GM19023 (cell line): ENCODE data around the gene UBE3C.

Experiments
- ATAC-seq: cut with Tn5 transposase; IDR thresholded peaks from one replicate; pipeline ENCODE4 v1.9.1; 2021; ENCODE audit warnings: mild to moderate bottlenecking, moderate library complexity; ENCODE audit not compliant: unreplicated experiment

The UBE3C gene

DNA sequence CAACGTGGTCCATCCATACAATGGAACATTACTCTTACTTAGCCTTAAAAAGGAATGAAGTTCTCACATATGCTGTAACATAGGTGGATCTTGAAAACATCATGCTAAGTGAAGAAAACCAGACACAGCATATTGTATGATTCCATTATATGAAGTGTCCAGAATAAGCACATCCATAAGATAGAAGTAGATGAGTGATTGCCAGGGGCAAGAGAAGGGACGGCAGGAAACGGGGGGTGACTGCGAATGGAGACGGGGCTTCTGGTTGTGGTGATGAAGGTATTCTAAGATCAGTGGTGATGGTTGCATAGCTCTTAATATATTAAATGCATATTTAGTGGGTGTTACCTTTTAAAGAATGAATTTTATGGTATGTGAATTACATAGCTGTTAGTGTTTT lies 29.8 kb downstream of the UBE3C start:
- ATAC-seq = no peak

- no peak for ATAC-seq
Measured at GRCh38 chr7:157176771-157177170, 38.0 kb downstream of the UBE3C start.

- ATAC-seq = no peak
Measured at GRCh38 chr7:157177333-157177982, 38.7 kb downstream of the UBE3C start.

GRCh38 chr7:157177983-157178381 lies 39.3 kb downstream of the UBE3C start:
- no peak for ATAC-seq

DNA sequence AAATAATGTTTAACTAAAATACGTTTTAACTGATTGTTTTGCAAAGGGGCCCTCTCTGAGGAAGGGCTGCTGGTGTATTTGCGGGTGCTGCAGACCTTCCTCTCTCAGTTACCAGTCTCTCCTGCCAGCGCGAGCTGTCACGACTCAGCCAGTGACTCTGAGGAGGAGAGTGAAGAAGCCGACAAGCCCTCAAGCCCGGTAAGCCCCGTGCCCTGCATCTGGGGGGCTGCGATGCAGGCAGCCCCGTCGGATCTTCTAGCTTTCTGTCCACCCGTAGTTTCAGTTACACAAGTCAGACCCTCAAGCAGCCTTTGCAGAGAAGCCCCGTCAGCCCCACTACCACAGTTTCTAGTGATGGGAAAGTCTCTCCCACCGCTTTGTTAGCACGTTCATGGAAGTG lies 45.1 kb downstream of the UBE3C start:
- no peak for ATAC-seq

DNA sequence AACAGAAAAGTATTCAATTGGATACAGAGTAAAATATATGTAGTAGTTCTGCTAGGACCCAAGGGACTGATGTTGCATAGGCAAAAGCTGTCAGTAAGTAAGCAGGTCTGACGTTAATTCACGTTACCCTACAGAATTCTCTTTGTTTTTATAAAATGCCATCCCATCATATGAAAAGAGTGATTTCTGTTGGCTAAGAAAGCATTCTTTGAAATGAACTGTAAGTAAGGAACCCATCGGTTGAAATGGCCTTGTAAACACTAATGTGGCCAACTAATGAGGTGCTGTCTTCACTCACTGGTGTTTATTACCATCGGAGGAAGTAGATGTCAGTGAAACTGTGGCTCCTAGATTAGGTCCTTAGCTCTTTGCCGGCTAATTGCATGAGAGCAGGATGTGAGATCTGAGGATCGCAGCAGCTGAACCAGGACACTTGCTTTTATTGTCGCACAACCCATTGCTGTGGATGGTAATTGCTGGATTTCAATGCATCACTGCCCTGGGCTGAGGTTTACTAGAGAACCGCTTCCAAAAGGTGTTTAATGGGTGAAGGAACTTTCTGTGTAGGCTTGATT lies 49.5 kb downstream of the UBE3C start:
- ATAC-seq = no peak

- no peak for ATAC-seq
Measured at GRCh38 chr7:157189405-157189804, 50.7 kb downstream of the UBE3C start.

DNA sequence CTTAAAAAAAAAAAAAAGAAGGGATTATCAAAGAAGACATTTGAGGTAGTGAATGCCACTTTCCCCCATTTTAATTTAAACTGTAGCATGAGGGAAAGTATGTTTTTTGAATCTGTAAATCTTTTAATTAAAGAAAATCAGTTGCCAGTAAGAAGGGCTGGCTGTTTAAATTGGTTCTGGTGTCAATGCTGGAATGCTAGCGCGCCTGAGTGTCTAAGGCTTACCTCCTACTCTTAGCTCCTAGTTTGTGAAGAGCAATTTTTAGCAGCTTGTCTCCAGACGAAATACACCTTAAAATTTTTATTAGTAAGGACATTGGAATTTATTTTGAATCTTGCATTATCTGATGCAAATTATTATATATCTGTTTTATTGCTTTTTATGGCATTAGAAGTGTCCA lies 54.1 kb downstream of the UBE3C start:
- ATAC-seq = no peak

- ATAC-seq = no peak
Measured at GRCh38 chr7:157193274-157193673, 54.5 kb downstream of the UBE3C start.

DNA sequence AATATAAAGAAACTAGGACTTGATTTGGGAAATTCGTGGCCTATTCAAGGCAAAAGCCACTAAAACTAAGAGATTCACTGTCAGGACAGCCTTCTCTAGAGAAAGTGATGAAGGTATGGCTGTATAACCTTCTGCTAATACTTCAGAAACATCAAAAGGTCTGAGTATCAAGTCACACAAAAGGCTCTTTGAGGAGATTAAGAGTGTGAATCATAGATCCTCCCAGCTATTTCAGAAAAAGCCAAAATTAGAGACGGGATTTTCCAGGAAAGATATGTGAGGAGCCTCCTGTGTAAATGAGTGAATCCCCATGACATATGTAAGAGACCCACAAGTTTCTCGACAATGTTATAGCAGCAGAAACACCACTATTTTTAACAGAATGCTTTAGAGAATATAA lies 56.2 kb downstream of the UBE3C start:
- no peak for ATAC-seq

- ATAC-seq = no peak
Measured at GRCh38 chr7:157195868-157196267, 57.1 kb downstream of the UBE3C start.

DNA sequence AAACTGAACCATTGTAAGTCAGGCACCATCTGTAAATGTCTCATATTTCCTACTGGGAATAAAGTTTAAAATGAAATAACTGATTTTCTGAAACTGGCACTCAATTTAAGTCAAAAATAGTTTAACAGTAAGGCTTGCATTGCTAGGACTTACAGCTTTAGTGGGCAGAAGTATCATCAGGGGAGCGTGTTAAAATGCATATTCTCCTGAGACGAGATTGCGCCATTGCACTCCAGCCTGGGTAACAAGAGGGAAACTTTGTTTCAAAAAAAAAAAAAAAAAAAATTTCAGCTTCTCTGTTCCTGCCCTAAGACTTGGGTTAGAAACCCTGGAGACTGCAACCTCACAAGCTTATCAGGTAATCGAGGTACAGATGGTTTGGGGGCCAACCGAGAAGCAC lies 65.4 kb downstream of the UBE3C start:
- no peak for ATAC-seq

- no peak for ATAC-seq
Measured at GRCh38 chr7:157205438-157205837, 66.7 kb downstream of the UBE3C start.

DNA sequence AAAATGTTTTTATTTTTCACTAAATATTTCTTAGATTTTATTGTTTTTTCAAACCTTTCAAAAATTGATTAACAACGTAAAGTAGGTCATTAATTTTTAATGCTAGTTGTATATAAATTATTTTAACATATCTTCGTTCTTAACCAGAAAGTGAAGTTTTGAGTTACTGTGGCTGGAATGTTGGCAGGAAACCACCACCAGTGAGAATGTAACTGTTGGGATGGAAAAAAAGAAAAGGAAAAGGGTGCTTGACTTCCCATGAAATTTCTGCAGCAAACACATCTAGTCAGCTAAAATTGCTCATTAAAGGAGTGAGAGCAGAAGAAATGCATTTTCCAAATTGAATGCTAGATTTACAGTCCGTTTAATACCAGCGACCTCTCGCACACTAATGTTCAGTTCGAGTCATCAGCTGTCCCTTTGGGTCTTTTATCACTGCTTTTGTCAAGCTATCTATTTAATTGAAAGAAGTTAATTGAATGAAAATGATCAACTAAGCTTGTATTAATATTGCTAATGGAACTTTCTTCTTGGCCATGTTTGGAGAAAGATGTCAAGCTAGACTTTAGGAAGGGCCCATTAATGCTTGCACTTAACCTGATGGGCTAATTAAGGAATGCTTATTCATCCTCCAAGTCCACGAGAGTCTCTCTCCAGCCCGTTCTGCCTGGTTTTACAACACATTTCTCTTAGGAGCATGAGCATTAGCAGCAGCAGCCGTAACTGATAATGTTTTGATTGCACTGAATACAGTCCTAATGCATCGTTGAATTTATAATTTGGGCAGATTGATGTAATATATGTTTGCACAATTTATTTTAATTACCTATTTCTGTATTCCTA lies 70.1 kb downstream of the UBE3C start:
- ATAC-seq = no peak

DNA sequence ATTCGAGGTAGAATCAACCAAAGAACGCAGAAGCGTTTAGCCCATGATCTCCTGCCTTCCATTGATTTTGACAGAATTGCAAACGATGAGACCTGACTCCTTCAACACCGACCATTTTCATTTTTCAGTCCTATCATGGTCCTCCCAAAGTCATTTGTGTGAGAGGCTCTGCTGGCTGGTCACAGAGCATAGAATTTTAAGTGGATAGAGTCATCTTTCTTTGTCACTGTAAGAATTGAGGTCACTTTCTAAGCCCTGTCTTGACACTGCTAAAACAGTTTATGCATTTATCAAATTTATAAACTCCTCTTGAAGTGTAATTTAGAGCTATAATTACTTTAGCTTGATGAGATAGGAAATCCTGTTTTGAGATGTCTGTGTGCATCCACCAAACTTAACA lies 72.0 kb downstream of the UBE3C start:
- ATAC-seq = no peak

DNA sequence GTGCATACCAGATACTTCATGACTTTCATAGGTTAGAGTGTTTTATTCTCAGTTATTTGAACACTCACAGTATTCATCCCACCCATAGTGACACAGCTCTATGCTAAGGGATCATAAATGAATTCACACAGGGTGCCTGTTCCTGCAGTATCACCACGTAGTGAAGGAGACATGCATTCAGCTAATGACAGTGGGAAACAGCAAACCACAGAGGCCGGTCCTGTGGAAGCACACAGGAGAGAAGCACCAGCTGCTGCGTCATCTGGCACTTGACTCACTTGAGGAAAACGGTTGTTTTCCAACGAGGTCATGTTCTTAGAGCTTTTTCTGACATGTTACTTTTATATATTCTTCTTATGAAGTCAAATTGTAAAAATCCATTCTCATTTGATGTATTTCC lies 73.0 kb downstream of the UBE3C start:
- no peak for ATAC-seq

- ATAC-seq = no peak
Measured at GRCh38 chr7:157219154-157219553, 80.4 kb downstream of the UBE3C start.

- no peak for ATAC-seq
Measured at GRCh38 chr7:157220916-157221569, 82.3 kb downstream of the UBE3C start.

GRCh38 chr7:157222687-157223086 lies 84.0 kb downstream of the UBE3C start:
- no peak for ATAC-seq

GRCh38 chr7:157224627-157225026 lies 85.9 kb downstream of the UBE3C start:
- ATAC-seq = no peak

DNA sequence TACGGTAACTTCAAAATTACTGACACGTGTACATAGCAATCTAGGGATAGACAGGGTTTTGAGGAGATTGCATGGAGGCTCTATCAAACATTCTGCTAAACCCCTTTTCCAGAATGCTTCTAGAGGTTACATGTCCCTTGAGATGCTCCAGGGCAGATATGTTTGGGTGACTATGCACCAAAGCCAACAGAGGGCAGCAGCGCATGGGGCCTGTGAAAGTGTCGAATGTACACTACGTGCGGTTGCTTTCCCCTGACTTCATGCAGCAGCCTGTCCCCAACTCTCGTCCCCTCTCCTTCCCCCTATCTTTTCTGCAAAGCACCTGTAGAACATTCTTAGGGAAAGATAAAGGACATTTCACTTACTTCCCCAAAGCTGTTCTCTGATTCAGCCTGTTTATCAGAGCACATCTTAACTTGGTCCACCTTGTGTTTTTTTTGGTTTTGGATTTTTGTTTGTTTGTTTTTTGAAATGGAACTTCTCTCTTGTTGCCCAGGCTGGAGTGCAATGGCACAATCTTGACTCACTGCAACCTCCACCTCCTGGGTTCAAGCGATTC lies 90.2 kb downstream of the UBE3C start:
- no peak for ATAC-seq
